K562 (cell line): Measurements from ENCODE around the gene TRMT2A. TPM values are rescaled to one million over a fixed set of nuclear protein-coding genes. Genes with fewer than 3 reads are reported as not detected.

Experiments
- CHD7 ChIP-seq: fragments of 200-600 bp; sonication (generic); IDR thresholded peaks from one replicate; pipeline ENCODE4 v1.6.1; 2012; ENCODE audit warnings: mild to moderate bottlenecking, low read depth, low read length, inconsistent platforms
- CXXC5 ChIP-seq: fragments of 250-450 bp; sonication (Bioruptor Pico); IDR thresholded peaks from 2 replicates; pipeline ENCODE4 v1.8.0; 2022; ENCODE audit warnings: inconsistent platforms, mild to moderate bottlenecking, moderate library complexity
- SRSF3 ChIP-seq: fragments of 200-400 bp; formaldehyde crosslinking; IDR thresholded peaks from 2 replicates; pipeline ENCODE4 v1.6.1; 2016; ENCODE audit warnings: mild to moderate bottlenecking, low read length, moderate library complexity; ENCODE audit not compliant: insufficient read depth
- SUPT5H ChIP-seq: fragments of 450-650 bp; IDR thresholded peaks from 2 replicates; pipeline ENCODE4 v1.6.1; 2016
- ZBTB12 ChIP-seq: fragments of 250-450 bp; sonication (Bioruptor Pico); IDR thresholded peaks from 2 replicates; pipeline ENCODE4 v1.4.0; 2020
- ZBTB40 ChIP-seq, 2 experiments: fragments of 450-650 bp in 1 of 2; sonication (generic) in 1 of 2; formaldehyde crosslinking in 1 of 2; IDR thresholded peaks; 2 replicates each; pipeline versions ENCODE4 v1.7.1 to v1.9.0; 2016 to 2022; ENCODE audit warnings: inconsistent platforms in 1 of 2, mild to moderate bottlenecking in 1 of 2, missing genetic modification reagents in 1 of 2
- polyA plus RNA-seq, 8 experiments: library from polyadenylated mRNA; depleted of rRNA in 4 of 8; stranded (reverse) in 5 of 8; unstranded in 3 of 8; fragments of >200 nt; fragmentation: Nextera tagmentation in 2 of 8; fragmentation: Illumina TruSeq in 1 of 8; extraction: Ambion mirVana in 2 of 8; extraction: Trizol in 1 of 8; gene quantifications; 2 replicates each; pipeline versions ENCODE4 v1.2.1 to v1.2.3, GENCODE V29; 2011 to 2014; ENCODE audit warnings: inconsistent platforms in 1 of 8, missing spikeins in 1 of 8
- total RNA-seq, 7 experiments: library from RNA; depleted of rRNA in 6 of 7; stranded (reverse); fragments of >200 nt in 6 of 7; fragmentation: Illumina TruSeq in 2 of 7; extraction: Trizol in 2 of 7; gene quantifications; 2 replicates each; pipeline versions ENCODE4 v1.2.1 to v1.2.3, GENCODE V29; 2011 to 2021; ENCODE audit warnings: low replicate concordance in 1 of 7

TRMT2A gene
- total and polyA plus RNA-seq, 9 of the 15 experiments (the other 6 are each of a cell fraction or from before 2014, with no cell fraction given), result 1.6 to 265 (median 140) TPM

GRCh38 chr22:20106849-20107237 lies 10.2 kb downstream of the TRMT2A start (continued):
- peak; percentile 14 for TF ChIP-seq CHD7
- TF ChIP-seq CXXC5 (CRISPR knock-in tag), result no peak
- TF ChIP-seq SRSF3, result no peak
- no peak for TF ChIP-seq ZBTB40 (IDR thresholded peaks at IDR 0.05)
- peak; percentile 42; the same call in 1 of the 2 replicates for TF ChIP-seq ZBTB40 (CRISPR knock-in tag; IDR thresholded peaks at IDR 0.05)
- TF ChIP-seq ZBTB12 (CRISPR knock-in tag), result no peak
- TF ChIP-seq SUPT5H, result peak; percentile 33; the same call in 1 of the 2 replicates
